Loucy (cell line): Measurements from ENCODE around the gene METTL13.

ENCODE experiments used
- CTCF ChIP-seq: fragments of 200-600 bp; sonication (generic); conservative IDR thresholded peaks from 2 replicates; pipeline ENCODE4 v1.5.1; 2014; ENCODE audit warnings: mild to moderate bottlenecking, antibody characterized with exemption, low read length
- EZH2phosphoT487 ChIP-seq: fragments of 200-600 bp; IDR thresholded peaks from 2 replicates; pipeline ENCODE4 v1.6.1; 2018; ENCODE audit warnings: antibody characterized with exemption, mild to moderate bottlenecking, moderate library complexity, borderline replicate concordance

DNA sequence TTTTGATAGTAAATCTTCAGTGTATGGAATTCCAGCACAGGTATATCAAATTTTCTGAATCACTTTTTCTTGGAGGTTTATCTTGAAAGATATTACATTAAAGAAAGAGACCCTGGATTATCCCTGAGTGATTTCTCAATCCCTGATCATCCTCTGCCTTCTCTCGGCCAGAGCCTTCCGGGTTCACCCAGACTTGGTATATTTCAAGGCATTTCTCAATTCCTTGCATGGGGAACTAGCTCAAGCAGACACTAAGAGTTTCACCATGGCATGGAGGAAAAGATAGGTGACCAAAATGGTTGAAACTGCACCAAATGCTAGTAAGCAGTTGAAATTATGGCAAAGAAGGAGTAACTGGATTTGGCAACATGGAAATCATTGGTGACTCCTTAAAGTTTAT is 45.3 kb upstream of the METTL13 start:
- TF ChIP-seq CTCF (no peak), EZH2phosphoT487 (no peak)
